Measurements from ENCODE around the gene GALNT10.

Gene GALNT10

GRCh38 chr5:154466147-154466546 lies 275.6 kb downstream of the GALNT10 start:
- ATAC-seq, result no peak
- Mint-ChIP-seq H3K4me3 (no peak overlapping the region), H3K27me3 (peaks cover 35% of the 10 kb centered on the region), H3K4me1 (peaks cover 1% of the 10 kb centered on the region), H3K36me3 (no peaks in the 10 kb centered on the region), H3K27ac (no peak overlapping the region), H3K9me3 (no peaks in the 10 kb centered on the region)

GRCh38 chr5:154466671-154467070 lies 276.1 kb downstream of the GALNT10 start:
- no peak for ATAC-seq
- Mint-ChIP-seq H3K9me3 (no peaks in the 10 kb centered on the region), H3K4me1 (no peaks in the 10 kb centered on the region), H3K36me3 (no peaks in the 10 kb centered on the region), H3K27me3 (peaks cover 40% of the 10 kb centered on the region), H3K4me3 (no peak overlapping the region), H3K27ac (no peak overlapping the region)

- Mint-ChIP-seq H3K9me3 (no peaks in the 10 kb centered on the region), H3K4me3 (no peak overlapping the region), H3K4me1 (peaks cover under 1% of the 10 kb centered on the region), H3K27ac (no peak overlapping the region), H3K36me3 (no peaks in the 10 kb centered on the region), H3K27me3 (peaks cover 49% of the 10 kb centered on the region)
- ATAC-seq, result peak; percentile 84
Measured at GRCh38 chr5:154467655-154468354, 277.3 kb downstream of the GALNT10 start.

DNA sequence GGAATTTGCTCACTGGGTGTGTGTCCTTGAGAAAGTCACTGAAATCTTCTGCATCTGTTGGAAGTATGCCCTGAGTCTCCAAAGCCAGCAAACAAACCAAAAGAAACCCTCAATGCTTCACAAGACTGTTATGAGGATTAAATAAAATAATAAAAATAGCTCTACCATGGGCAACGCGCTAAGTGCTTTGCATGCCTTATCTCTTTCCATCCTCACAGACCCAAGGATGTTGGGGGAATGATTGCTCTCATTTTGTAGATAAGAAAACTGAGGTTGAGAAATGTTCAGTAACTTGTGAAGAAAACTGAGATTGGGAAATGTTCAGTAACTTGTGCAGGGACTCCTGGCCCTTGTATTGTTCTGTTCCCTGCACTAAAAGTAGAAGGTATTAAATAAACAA lies 279.6 kb downstream of the GALNT10 start:
- H3K36me3 Mint-ChIP-seq, result peaks cover 5% of the 10 kb centered on the region

More for the DNA sequence above, 279.6 kb downstream of the GALNT10 start:
- H3K27ac Mint-ChIP-seq, result no peak overlapping the region
- H3K4me3 Mint-ChIP-seq, result no peak overlapping the region
- H3K9me3 Mint-ChIP-seq, result no peaks in the 10 kb centered on the region
- H3K4me1 Mint-ChIP-seq, result peaks cover 21% of the 10 kb centered on the region
- peaks cover 73% of the 10 kb centered on the region for H3K27me3 Mint-ChIP-seq
- ATAC-seq, result no peak
